HUES64 (cell line): ENCODE results near the gene CES5A. TPM values are rescaled to one million over a fixed set of nuclear protein-coding genes. Genes with fewer than 3 reads are reported as not detected.
"Not testable (repeated sequence)": the region's sequence is repeated elsewhere in the genome, so short reads cannot be mapped to it uniquely, and the experiment has no call there.

ENCODE experiments used
- H3K27ac ChIP-seq: 2 replicates; pipeline ENCODE4 v1.7.0; 2013; ENCODE audit warnings: low read depth, low read length, inconsistent platforms
- H3K27me3 ChIP-seq: 2 replicates; pipeline ENCODE4 v1.6.1; 2013; ENCODE audit warnings: mild to moderate bottlenecking, low read length; ENCODE audit not compliant: insufficient read depth
- H3K36me3 ChIP-seq: 2 replicates; pipeline ENCODE4 v1.6.1; 2013; ENCODE audit warnings: mild to moderate bottlenecking, low read length; ENCODE audit not compliant: insufficient read depth
- H3K4me1 ChIP-seq: 2 replicates; pipeline ENCODE4 v1.6.1; 2013; ENCODE audit warnings: mild to moderate bottlenecking, low read length, moderate library complexity; ENCODE audit not compliant: insufficient read depth
- H3K4me3 ChIP-seq: 2 replicates; pipeline ENCODE4 v1.5.1; 2013; ENCODE audit warnings: mild to moderate bottlenecking, low read length, moderate library complexity
- H3K9ac ChIP-seq: 2 replicates; pipeline ENCODE4 v1.6.1; 2013; ENCODE audit warnings: mild to moderate bottlenecking, low read depth, low read length
- H3K9me3 ChIP-seq: 2 replicates; pipeline ENCODE4 v1.6.1; 2013; ENCODE audit warnings: low read depth, low read length; ENCODE audit not compliant: insufficient read depth
- WGBS: fragments of 150-250, 120-280 bp; methylation state at CpG from one replicate; pipeline ENCODE4 v1.1.7; 2013; ENCODE audit warnings: missing lambda C conversion rate; 5-methylcytosine and 5-hydroxymethylcytosine counted together
- polyA plus RNA-seq, 2 experiments: library from polyadenylated mRNA; stranded (reverse); fragments of 50-300 nt; gene quantifications; one replicate each; pipeline ENCODE4 v1.2.3, GENCODE V29; 2013

The CES5A gene
- not detected for polyA plus RNA-seq (2013, experiment 1 of 2)
- polyA plus RNA-seq (2013, experiment 2 of 2) = not detected

GRCh38 chr16:55875273-55875672 lies at the start of gene CES5A:
CES5A (minus strand) TSS chr16:55875373; CDS start chr16:55875221, 152 bp downstream.
- Histone ChIP-seq H3K36me3 (no peaks in the 10 kb centered on the region), H3K27ac (no peak within 1 kb of the TSS), H3K9ac (no peak within 1 kb of the TSS), H3K4me1 (no peaks in the 10 kb centered on the region), H3K4me3 (no peak within 1 kb of the TSS), H3K9me3 (no peaks in the 10 kb centered on the region), H3K27me3 (no peaks in the 10 kb centered on the region)
- 93% methylated on average over 2 of the region's 2 CpGs for WGBS

GRCh38 chr16:55922662-55923061 lies 47.5 kb upstream of the CES5A start:
- Histone ChIP-seq H3K27me3 (no peaks in the 10 kb centered on the region), H3K27ac (no peak overlapping the region), H3K4me3 (no peak overlapping the region), H3K36me3 (no peaks in the 10 kb centered on the region), H3K9ac (no peak overlapping the region), H3K9me3 (no peaks in the 10 kb centered on the region), H3K4me1 (no peaks in the 10 kb centered on the region)

- 100% methylated on average over 1 of the region's 1 CpG for WGBS
These were observed 42.4 kb upstream of the CES5A start for GRCh38 chr16:55917373-55918160.

GRCh38 chr16:55915096-55915827 lies 40.1 kb upstream of the CES5A start:
- H3K36me3 ChIP-seq = no peaks in the 10 kb centered on the region
- H3K27ac ChIP-seq = no peak overlapping the region
- H3K27me3 ChIP-seq = no peaks in the 10 kb centered on the region
- WGBS = 76% methylated on average over 6 of the region's 6 CpGs
- H3K9me3 ChIP-seq = no peaks in the 10 kb centered on the region
- no peaks in the 10 kb centered on the region for H3K4me1 ChIP-seq
- no peak overlapping the region for H3K4me3 ChIP-seq
- no peak overlapping the region for H3K9ac ChIP-seq

More at GRCh38 chr16:55917373-55918160, 42.4 kb upstream of the CES5A start:
- Histone ChIP-seq H3K36me3 (no peaks in the 10 kb centered on the region), H3K9ac (no peak overlapping the region), H3K4me3 (no peak overlapping the region), H3K4me1 (no peaks in the 10 kb centered on the region), H3K9me3 (no peaks in the 10 kb centered on the region), H3K27ac (no peak overlapping the region), H3K27me3 (no peaks in the 10 kb centered on the region)

GRCh38 chr16:55914383-55914782 lies 39.2 kb upstream of the CES5A start:
- no peaks in the 10 kb centered on the region for H3K4me1 ChIP-seq
- no peaks in the 10 kb centered on the region for H3K36me3 ChIP-seq
- no peak overlapping the region for H3K4me3 ChIP-seq
- WGBS = 77% methylated on average over 6 of the region's 6 CpGs
- no peak overlapping the region for H3K9ac ChIP-seq
- no peaks in the 10 kb centered on the region for H3K27me3 ChIP-seq
- H3K9me3 ChIP-seq = no peaks in the 10 kb centered on the region
- no peak overlapping the region for H3K27ac ChIP-seq

- no peak overlapping the region for H3K27ac ChIP-seq
- 92% methylated on average over 2 of the region's 2 CpGs for WGBS
- H3K4me3 ChIP-seq = no peak overlapping the region
- H3K9me3 ChIP-seq = no peaks in the 10 kb centered on the region
- H3K27me3 ChIP-seq = no peaks in the 10 kb centered on the region
- H3K4me1 ChIP-seq = no peaks in the 10 kb centered on the region
- no peak overlapping the region for H3K9ac ChIP-seq
- no peaks in the 10 kb centered on the region for H3K36me3 ChIP-seq
These were observed 38.5 kb upstream of the CES5A start for GRCh38 chr16:55913716-55914115.

- WGBS = 88% methylated on average over 2 of the region's 2 CpGs
- not testable (repeated sequence) for H3K9ac ChIP-seq, H3K27ac ChIP-seq, H3K27me3 ChIP-seq, H3K4me1 ChIP-seq, H3K36me3 ChIP-seq, H3K4me3 ChIP-seq, H3K9me3 ChIP-seq
These were observed 37.9 kb upstream of the CES5A start for GRCh38 chr16:55913121-55913520.

- Histone ChIP-seq H3K9ac (no peak overlapping the region), H3K4me3 (no peak overlapping the region), H3K4me1 (no peaks in the 10 kb centered on the region), H3K27ac (no peak overlapping the region), H3K27me3 (no peaks in the 10 kb centered on the region), H3K9me3 (no peaks in the 10 kb centered on the region), H3K36me3 (no peaks in the 10 kb centered on the region)
- 93% methylated on average over 9 of the region's 9 CpGs for WGBS
These were observed 36.8 kb upstream of the CES5A start for GRCh38 chr16:55912022-55912421.

- WGBS = 88% methylated on average over 1 of the region's 2 CpGs
- no peak overlapping the region for H3K27ac ChIP-seq
- no peaks in the 10 kb centered on the region for H3K9me3 ChIP-seq
- no peak overlapping the region for H3K9ac ChIP-seq
- no peak overlapping the region for H3K4me3 ChIP-seq
- no peaks in the 10 kb centered on the region for H3K36me3 ChIP-seq
- no peaks in the 10 kb centered on the region for H3K27me3 ChIP-seq
- H3K4me1 ChIP-seq = no peaks in the 10 kb centered on the region
These were observed 36.4 kb upstream of the CES5A start for GRCh38 chr16:55911616-55912015.

- H3K9ac ChIP-seq = no peak overlapping the region
- H3K4me1 ChIP-seq = no peaks in the 10 kb centered on the region
- 87% methylated on average over 2 of the region's 2 CpGs for WGBS
- H3K9me3 ChIP-seq = no peaks in the 10 kb centered on the region
- H3K27ac ChIP-seq = no peak overlapping the region
- no peaks in the 10 kb centered on the region for H3K27me3 ChIP-seq
- H3K36me3 ChIP-seq = no peaks in the 10 kb centered on the region
- no peak overlapping the region for H3K4me3 ChIP-seq
These were observed 34.7 kb upstream of the CES5A start for GRCh38 chr16:55909876-55910275.

GRCh38 chr16:55908641-55909040 lies 33.5 kb upstream of the CES5A start:
- H3K4me3 ChIP-seq = no peak overlapping the region
- no peaks in the 10 kb centered on the region for H3K27me3 ChIP-seq
- no peak overlapping the region for H3K9ac ChIP-seq
- H3K4me1 ChIP-seq = no peaks in the 10 kb centered on the region
- no peaks in the 10 kb centered on the region for H3K36me3 ChIP-seq
- H3K27ac ChIP-seq = no peak overlapping the region
- peaks cover 5% of the 10 kb centered on the region; the same call in 1 of the 2 replicates for H3K9me3 ChIP-seq
- WGBS = 94% methylated on average over 4 of the region's 4 CpGs
